H1 (cell line): ENCODE measurements around the gene AMN. TPM values are rescaled to one million over a fixed set of nuclear protein-coding genes. Genes with fewer than 3 reads are reported as not detected.

Experiments
- CTCF ChIA-PET: fragments of 300-600 bp; sonication (Branson Sonifier 250); formaldehyde crosslinking; loops from one replicate; lab custom pipeline; 2021; ENCODE audit not compliant: partially characterized antibody; lab: Charles Lee
- POLR2A ChIA-PET: fragments of 300-600 bp; sonication (Branson Sonifier 250); formaldehyde crosslinking; loops from one replicate; lab custom pipeline; 2021; ENCODE audit warnings: inconsistent platforms; ENCODE audit not compliant: partially characterized antibody; lab: Charles Lee
- DNase-seq, 2 experiments: peaks; one replicate each; pipeline versions ENCODE4 v3.0.0 to v3.0.0-alpha.2; 2010 to 2022; ENCODE audit warnings: low spot score in 2 of 2, low read depth in 1 of 2, mixed read lengths in 1 of 2
- FAIRE-seq: peaks from 2 replicates; lab custom pipeline; 2011; peaks lifted over from hg19 to GRCh38; lab: Jason Lieb, UNC
- H2AFZ ChIP-seq: 2 replicates; pipeline ENCODE4 v1.8.1; 2012; ENCODE audit warnings: low read length, inconsistent platforms
- H2AK5ac ChIP-seq: 2 replicates; pipeline ENCODE4 v1.6.1; 2013; ENCODE audit warnings: low read depth, low read length
- H2BK120ac ChIP-seq: replicated peaks from 2 replicates; pipeline ENCODE3; 2013; ENCODE audit warnings: low read depth, low read length, inconsistent platforms
- H2BK12ac ChIP-seq: 2 replicates; pipeline ENCODE4 v1.6.1; 2013; ENCODE audit warnings: low read depth, low read length
- H2BK15ac ChIP-seq: 2 replicates; pipeline ENCODE4 v1.6.1; 2013; ENCODE audit warnings: low read length
- H2BK20ac ChIP-seq: 2 replicates; pipeline ENCODE4 v1.6.1; 2013; ENCODE audit warnings: low read length
- H2BK5ac ChIP-seq: 2 replicates; pipeline ENCODE4 v1.6.1; 2013; ENCODE audit warnings: low read depth, low read length
- H3K14ac ChIP-seq: 2 replicates; pipeline ENCODE4 v1.6.1; 2013; ENCODE audit warnings: inconsistent platforms; ENCODE audit not compliant: insufficient read length
- H3K18ac ChIP-seq: 2 replicates; pipeline ENCODE4 v1.6.1; 2013; ENCODE audit warnings: low read length; ENCODE audit errors: extremely low read depth
- H3K23ac ChIP-seq: 2 replicates; pipeline ENCODE4 v1.6.1; 2013; ENCODE audit warnings: inconsistent platforms; ENCODE audit not compliant: insufficient read length
- H3K23me2 ChIP-seq: 2 replicates; pipeline ENCODE4 v1.6.1; 2013; ENCODE audit warnings: low read depth, low read length
- H3K27ac ChIP-seq: 2 replicates; pipeline ENCODE4 v1.6.1; 2011; ENCODE audit warnings: low read depth, low read length, inconsistent platforms
- H3K27me3 ChIP-seq, 4 experiments: replicated peaks in 1 of 4; 1 replicate in 1 of 4; 2 replicates in 3 of 4; pipeline versions ENCODE4 v1.6.1 to v1.8.1; 2011 to 2013; ENCODE audit warnings: low read length in 3 of 4, mild to moderate bottlenecking in 3 of 4, inconsistent platforms in 2 of 4, mixed read lengths in 2 of 4, moderate library complexity in 1 of 4; ENCODE audit not compliant: control insufficient read depth in 3 of 4, insufficient read depth in 3 of 4; ENCODE audit errors: extremely low read depth in 1 of 4
- H3K36me3 ChIP-seq, 4 experiments: 2 replicates each; pipeline versions ENCODE4 v1.6.1 to v1.8.1; 2011 to 2013; ENCODE audit warnings: mild to moderate bottlenecking in 4 of 4, low read length in 3 of 4, moderate library complexity in 2 of 4, control low read depth in 1 of 4, inconsistent platforms in 1 of 4; ENCODE audit not compliant: insufficient read depth in 4 of 4, control insufficient read depth in 2 of 4
- H3K4ac ChIP-seq: replicated peaks from 2 replicates; pipeline ENCODE3; 2013; ENCODE audit warnings: low read length, low read depth, mixed read lengths, inconsistent platforms; ENCODE audit not compliant: insufficient read length
- H3K4me1 ChIP-seq, 4 experiments: replicated peaks in 1 of 4; 1 replicate in 1 of 4; 2 replicates in 3 of 4; pipeline versions ENCODE4 v1.6.1 to v1.8.1; 2011 to 2013; ENCODE audit warnings: low read length in 3 of 4, inconsistent platforms in 2 of 4, mixed read lengths in 1 of 4; ENCODE audit not compliant: insufficient read depth in 4 of 4, control insufficient read depth in 3 of 4
- H3K4me2 ChIP-seq, 2 experiments: 2 replicates each; pipeline versions ENCODE4 v1.6.1 to v1.8.1; 2011 to 2013; ENCODE audit warnings: low read depth in 2 of 2, low read length in 2 of 2, control low read depth in 1 of 2, inconsistent platforms in 1 of 2, mild to moderate bottlenecking in 1 of 2; ENCODE audit not compliant: insufficient read depth in 1 of 2
- H3K4me3 ChIP-seq, 4 experiments: fragments of 200-600, 300-600 bp in 1 of 4; sonication (generic), shearing (Covaris generic), sonication (Bioruptor Twin) in 1 of 4; 2 replicates each; pipeline versions ENCODE4 v1.5.1 to v1.8.1; 2011 to 2016; ENCODE audit warnings: low read length in 4 of 4, low read depth in 3 of 4, control low read depth in 2 of 4, inconsistent platforms in 2 of 4, mild to moderate bottlenecking in 2 of 4, mixed read lengths in 1 of 4, moderate library complexity in 1 of 4; ENCODE audit not compliant: insufficient read depth in 2 of 4; ENCODE audit errors: extremely low read depth in 1 of 4
- H3K56ac ChIP-seq: replicated peaks from 2 replicates; pipeline ENCODE3; 2013; ENCODE audit warnings: low read depth, mild to moderate bottlenecking, mixed read lengths, low read length, inconsistent platforms; ENCODE audit not compliant: insufficient read length
- H3K79me1 ChIP-seq: 2 replicates; pipeline ENCODE4 v1.6.1; 2013; ENCODE audit warnings: low read depth, low read length, control low read depth
- H3K79me2 ChIP-seq, 2 experiments: 2 replicates each; pipeline versions ENCODE4 v1.6.1 to v1.8.1; 2012 to 2013; ENCODE audit warnings: low read length in 2 of 2, mild to moderate bottlenecking in 2 of 2, inconsistent platforms in 1 of 2; ENCODE audit not compliant: insufficient read depth in 2 of 2, control insufficient read depth in 1 of 2
- H3K9ac ChIP-seq, 4 experiments: replicated peaks in 1 of 4; 1 replicate in 1 of 4; 2 replicates in 3 of 4; pipeline versions ENCODE4 v1.6.1 to v1.8.1; 2011 to 2013; ENCODE audit warnings: low read depth in 3 of 4, low read length in 3 of 4, control low read depth in 2 of 4, mild to moderate bottlenecking in 2 of 4, moderate library complexity in 2 of 4, inconsistent platforms in 1 of 4; ENCODE audit errors: extremely low read depth in 1 of 4
- H3K9me3 ChIP-seq, 2 experiments: 2 replicates each; pipeline versions ENCODE4 v1.6.1 to v1.8.1; 2012 to 2013; ENCODE audit warnings: mild to moderate bottlenecking in 2 of 2, moderate library complexity in 2 of 2, control low read depth in 1 of 2, inconsistent platforms in 1 of 2, low read depth in 1 of 2, low read length in 1 of 2, mixed read lengths in 1 of 2; ENCODE audit not compliant: insufficient read depth in 2 of 2
- H4K20me1 ChIP-seq, 2 experiments: replicated peaks in 1 of 2; 2 replicates each; pipeline versions ENCODE3 to v1.8.1; 2011 to 2013; ENCODE audit warnings: inconsistent platforms in 2 of 2, low read length in 2 of 2, mild to moderate bottlenecking in 1 of 2; ENCODE audit not compliant: insufficient read depth in 2 of 2, control insufficient read depth in 1 of 2
- H4K5ac ChIP-seq: 2 replicates; pipeline ENCODE4 v1.6.1; 2013; ENCODE audit warnings: low read length, low read depth, mixed read lengths, inconsistent platforms; ENCODE audit not compliant: insufficient read length
- H4K8ac ChIP-seq: 2 replicates; pipeline ENCODE4 v1.8.0; 2013; ENCODE audit warnings: mild to moderate bottlenecking, moderate library complexity, low read length, inconsistent platforms; ENCODE audit not compliant: insufficient read depth; ENCODE audit errors: extremely low read depth
- H4K91ac ChIP-seq: replicated peaks from 2 replicates; pipeline ENCODE3; 2013; ENCODE audit warnings: low read length, mixed read lengths, inconsistent platforms; ENCODE audit not compliant: insufficient read length
- CBX8 ChIP-seq: fragments of 300-800, 300-1000 bp; sonication (generic); IDR thresholded peaks from 2 replicates; pipeline ENCODE4 v1.7.1; 2016; ENCODE audit warnings: low read depth, low read length, borderline replicate concordance
- CREB1 ChIP-seq: IDR thresholded peaks from 2 replicates; pipeline ENCODE4 v1.6.1; 2012; ENCODE audit warnings: inconsistent platforms
- FOSL1 ChIP-seq: IDR thresholded peaks from 2 replicates; pipeline ENCODE4 v1.6.1; 2011; ENCODE audit warnings: mild to moderate bottlenecking, low read depth, low read length, moderate library complexity; ENCODE audit not compliant: insufficient read depth
- HDAC6 ChIP-seq: IDR thresholded peaks from one replicate; pipeline ENCODE4 v1.7.1; 2012; ENCODE audit warnings: low read depth, mild to moderate bottlenecking, inconsistent platforms, low read length, moderate library complexity
- RNF2 ChIP-seq: fragments of 200-900, 300-1000 bp; sonication (generic); IDR thresholded peaks from 2 replicates; pipeline ENCODE4 v1.7.1; 2016; ENCODE audit warnings: borderline replicate concordance, low read depth, mild to moderate bottlenecking, antibody characterized with exemption, low read length; ENCODE audit not compliant: poor library complexity, severe bottlenecking; ENCODE audit errors: missing control alignments
- TEAD4 ChIP-seq: IDR thresholded peaks from 2 replicates; pipeline ENCODE4 v1.6.1; 2012; ENCODE audit warnings: low read depth, low read length, inconsistent platforms, mixed read lengths
- ZNF274 ChIP-seq: IDR thresholded peaks from 2 replicates; pipeline ENCODE4 v1.7.0; 2012; ENCODE audit warnings: low read length, borderline replicate concordance; ENCODE audit errors: extremely low read depth
- WGBS, 2 experiments: shearing (Covaris generic) in 1 of 2; methylation state at CpG; one replicate each; pipeline versions ENCODE4 v1.1.6 to v1.1.7; 2013 to 2015; ENCODE audit warnings: low lambda C conversion rate in 2 of 2, mixed read lengths in 2 of 2, inconsistent platforms in 1 of 2, low coverage in 1 of 2, missing lambda C conversion rate in 1 of 2; ENCODE audit not compliant: insufficient replicate concordance in 2 of 2, insufficient coverage in 1 of 2, insufficient read length in 1 of 2; ENCODE audit errors: extremely low coverage in 1 of 2, missing lambda C conversion rate in 1 of 2; 5-methylcytosine and 5-hydroxymethylcytosine counted together
- polyA plus RNA-seq, 7 experiments: library from polyadenylated mRNA; depleted of rRNA in 3 of 7; stranded (reverse) in 5 of 7; unstranded in 2 of 7; fragments of >200 nt in 5 of 7; fragments of 200-250 nt in 2 of 7; gene quantifications; 1 replicate in 5 of 7; 2 replicates in 1 of 7; 4 replicates in 1 of 7; pipeline versions ENCODE4 v1.2.1 to v1.2.3, GENCODE V29; 2011 to 2013; ENCODE audit warnings: missing spikeins in 2 of 7, mixed read lengths in 2 of 7
- total RNA-seq: library from RNA; stranded (reverse); fragmentation: NEBNext Ultra II Directional; extraction: Animal tissue kit (Norgen Biotek cat#: 25700); gene quantifications from 2 replicates; pipeline ENCODE4 v1.2.1, GENCODE V29; 2021
- TF ChIP-seq, protein P1 (sequence below), 3 experiments: IDR thresholded peaks; 1 replicate in 2 of 3; 2 replicates in 1 of 3; pipeline versions ENCODE4 v1.5.1 to v1.6.1; 2011; ENCODE audit warnings: low read length in 3 of 3, mild to moderate bottlenecking in 3 of 3, inconsistent platforms in 2 of 3, low read depth in 1 of 3, moderate library complexity in 1 of 3; ENCODE audit not compliant: insufficient read depth in 1 of 3; ENCODE audit errors: control extremely low read depth in 1 of 3

Gene AMN
- total and polyA plus RNA-seq, 2 of the 8 experiments (the other 6 are each of a cell fraction or from before 2014, with no cell fraction given): 0.77 to 1.5 TPM

GRCh38 chr14:102901633-102902032, 20.8 kb upstream of the AMN start:
- CTCF ChIA-PET: interaction anchor here (1.1 to 1.3 kb wide), 2 partner anchors 9 to 23 kb away, joined by 3 to 4 read pairs; no protein-coding TSS in a partner anchor
- Histone ChIP-seq H3K18ac (no peak overlapping the region), H3K14ac (no peak overlapping the region), H3K4me1 (no peaks in the 10 kb centered on the region), H4K8ac (no peak overlapping the region), H2BK5ac (no peak overlapping the region), H4K20me1 (peaks cover 2 to 3% of the 10 kb centered on the region in 2 experiments), H3K36me3 (peaks cover 0 to 12% (median 7%) of the 10 kb centered on the region in 4 experiments; a peak in 4 of 8 replicates), H2AK5ac (no peak overlapping the region), H2BK120ac (no peak overlapping the region), H3K9ac (no peak overlapping the region), H3K27me3 (no peaks in the 10 kb centered on the region), H3K4me2 (no peak overlapping the region), H4K91ac (no peak overlapping the region), H2BK15ac (no peak overlapping the region), H4K5ac (no peak overlapping the region), H3K27ac (no peak overlapping the region), H3K79me2 (no peaks in the 10 kb centered on the region), H3K23ac (no peak overlapping the region), H3K9me3 (peaks cover 2 to 4% of the 10 kb centered on the region in 2 experiments; a peak in 2 of 4 replicates), H2BK20ac (no peak overlapping the region), H3K23me2 (no peaks in the 10 kb centered on the region), H2BK12ac (no peak overlapping the region), H3K4me3 (no peak overlapping the region), H3K4ac (no peak overlapping the region), H3K79me1 (no peaks in the 10 kb centered on the region), H3K56ac (no peak overlapping the region), H2AFZ (no peak overlapping the region)
- TF ChIP-seq TEAD4 (no peak), HDAC6 (no peak), RNF2 (no peak), CBX8 (no peak), CREB1 (no peak), FOSL1 (no peak), ZNF274 (no peak)
- TF ChIP-seq, protein P1, sequence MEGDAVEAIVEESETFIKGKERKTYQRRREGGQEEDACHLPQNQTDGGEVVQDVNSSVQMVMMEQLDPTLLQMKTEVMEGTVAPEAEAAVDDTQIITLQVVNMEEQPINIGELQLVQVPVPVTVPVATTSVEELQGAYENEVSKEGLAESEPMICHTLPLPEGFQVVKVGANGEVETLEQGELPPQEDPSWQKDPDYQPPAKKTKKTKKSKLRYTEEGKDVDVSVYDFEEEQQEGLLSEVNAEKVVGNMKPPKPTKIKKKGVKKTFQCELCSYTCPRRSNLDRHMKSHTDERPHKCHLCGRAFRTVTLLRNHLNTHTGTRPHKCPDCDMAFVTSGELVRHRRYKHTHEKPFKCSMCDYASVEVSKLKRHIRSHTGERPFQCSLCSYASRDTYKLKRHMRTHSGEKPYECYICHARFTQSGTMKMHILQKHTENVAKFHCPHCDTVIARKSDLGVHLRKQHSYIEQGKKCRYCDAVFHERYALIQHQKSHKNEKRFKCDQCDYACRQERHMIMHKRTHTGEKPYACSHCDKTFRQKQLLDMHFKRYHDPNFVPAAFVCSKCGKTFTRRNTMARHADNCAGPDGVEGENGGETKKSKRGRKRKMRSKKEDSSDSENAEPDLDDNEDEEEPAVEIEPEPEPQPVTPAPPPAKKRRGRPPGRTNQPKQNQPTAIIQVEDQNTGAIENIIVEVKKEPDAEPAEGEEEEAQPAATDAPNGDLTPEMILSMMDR (IDR thresholded peaks at IDR 0.05; ENCODE audit: control extremely low read depth in 1 of 3, insufficient read depth in 1 of 3, low read depth in 1 of 3, low read length in 3 of 3): no peak
- WGBS, 2 experiments: 96% methylated on average over 4 of the region's 4 CpGs; no CpG with 5 or more reads in 1 of the 2 experiments
- FAIRE-seq: no peak
- POLR2A ChIA-PET: no interaction called here
- DNase-seq: no peak
